Stomach (tissue), 4 donors: ENCODE data around the gene STARD10.

Source experiments
- POLR2A ChIP-seq, 4 donors: fragments of 450-650 bp; IDR thresholded peaks; one replicate each; pipeline ENCODE4 v1.6.1; 2016; ENCODE audit warnings: antibody characterized with exemption in 4 of 4, control low read depth in 2 of 4, mild to moderate bottlenecking in 1 of 4, moderate library complexity in 1 of 4
- POLR2AphosphoS5 ChIP-seq, 3 donors: sonication (generic); formaldehyde crosslinking; IDR thresholded peaks; one replicate each; pipeline ENCODE4 v1.6.1; 2016; ENCODE audit warnings: antibody characterized with exemption in 3 of 3
- TF ChIP-seq, protein P1 (sequence below), 7 experiments: fragments of 450-650 bp in 4 of 7; fragments of 200-600 bp in 3 of 7; sonication (generic) in 3 of 7; IDR thresholded peaks; one replicate each; pipeline ENCODE4 v1.5.1; 2016 to 2019; ENCODE audit warnings: antibody characterized with exemption in 7 of 7, control low read depth in 2 of 7, mild to moderate bottlenecking in 1 of 7

GRCh38 chr11:72763823-72764222 is 30.0 kb downstream of the STARD10 start:
- TF ChIP-seq, protein P1, sequence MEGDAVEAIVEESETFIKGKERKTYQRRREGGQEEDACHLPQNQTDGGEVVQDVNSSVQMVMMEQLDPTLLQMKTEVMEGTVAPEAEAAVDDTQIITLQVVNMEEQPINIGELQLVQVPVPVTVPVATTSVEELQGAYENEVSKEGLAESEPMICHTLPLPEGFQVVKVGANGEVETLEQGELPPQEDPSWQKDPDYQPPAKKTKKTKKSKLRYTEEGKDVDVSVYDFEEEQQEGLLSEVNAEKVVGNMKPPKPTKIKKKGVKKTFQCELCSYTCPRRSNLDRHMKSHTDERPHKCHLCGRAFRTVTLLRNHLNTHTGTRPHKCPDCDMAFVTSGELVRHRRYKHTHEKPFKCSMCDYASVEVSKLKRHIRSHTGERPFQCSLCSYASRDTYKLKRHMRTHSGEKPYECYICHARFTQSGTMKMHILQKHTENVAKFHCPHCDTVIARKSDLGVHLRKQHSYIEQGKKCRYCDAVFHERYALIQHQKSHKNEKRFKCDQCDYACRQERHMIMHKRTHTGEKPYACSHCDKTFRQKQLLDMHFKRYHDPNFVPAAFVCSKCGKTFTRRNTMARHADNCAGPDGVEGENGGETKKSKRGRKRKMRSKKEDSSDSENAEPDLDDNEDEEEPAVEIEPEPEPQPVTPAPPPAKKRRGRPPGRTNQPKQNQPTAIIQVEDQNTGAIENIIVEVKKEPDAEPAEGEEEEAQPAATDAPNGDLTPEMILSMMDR (IDR thresholded peaks at IDR 0.05): no peak
- TF ChIP-seq POLR2AphosphoS5 (IDR thresholded peaks at IDR 0.05): no peak
- TF ChIP-seq POLR2A (IDR thresholded peaks at IDR 0.05): no peak
